ENCODE data around the gene ZNF154.

The ZNF154 gene

GRCh38 chr19:57668635-57669034 lies 40.4 kb downstream of the ZNF154 start, which contains the start of gene ZSCAN4:
Gene ZSCAN4 (plus strand): TSS chr19:57668935. CDS start chr19:57676146, 7,211 bp downstream.
- Histone ChIP-seq H3K27ac (replicated peaks) (no peak within 1 kb of the TSS), H3K4me3 (replicated peaks; ENCODE audit: insufficient read depth, low read length) (no peak within 1 kb of the TSS), H3K27me3 (ENCODE audit: insufficient read depth, poor library complexity, severe bottlenecking) (no peaks in the 10 kb centered on the region)
- DNase-seq (ENCODE audit: low read depth in 1 of 2, low spot score in 1 of 2), result no peak
- TF ChIP-seq REST (IDR thresholded peaks at IDR 0.05; ENCODE audit: insufficient replicate concordance, low read depth) (no peak), GABPA (IDR thresholded peaks at IDR 0.05; ENCODE audit: low read depth) (no peak), CTCF (IDR thresholded peaks at IDR 0.05; ENCODE audit: insufficient read depth, low read length) (no peak), SPI1 (IDR thresholded peaks at IDR 0.05; ENCODE audit: borderline replicate concordance, low read depth) (no peak), POLR2AphosphoS5 (IDR thresholded peaks at IDR 0.05; ENCODE audit: low read depth) (no peak)

GRCh38 chr19:57667228-57667627 lies 41.8 kb downstream of the ZNF154 start:
- H3K27ac ChIP-seq (replicated peaks), result no peak overlapping the region
- TF ChIP-seq POLR2AphosphoS5 (IDR thresholded peaks at IDR 0.05; ENCODE audit: low read depth) (no peak), SPI1 (IDR thresholded peaks at IDR 0.05; ENCODE audit: borderline replicate concordance, low read depth) (no peak), REST (IDR thresholded peaks at IDR 0.05; ENCODE audit: insufficient replicate concordance, low read depth) (peak; percentile 87), CTCF (IDR thresholded peaks at IDR 0.05; ENCODE audit: insufficient read depth, low read length) (no peak), GABPA (IDR thresholded peaks at IDR 0.05; ENCODE audit: low read depth) (no peak)
- no peaks in the 10 kb centered on the region for H3K27me3 ChIP-seq (ENCODE audit: insufficient read depth, poor library complexity, severe bottlenecking)
- no peak overlapping the region for H3K4me3 ChIP-seq (replicated peaks; ENCODE audit: insufficient read depth, low read length)
- DNase-seq (ENCODE audit: low read depth in 1 of 2, low spot score in 1 of 2), result no peak

GRCh38 chr19:57665261-57665806 lies 43.7 kb downstream of the ZNF154 start:
- no peak for DNase-seq (ENCODE audit: low read depth in 1 of 2, low spot score in 1 of 2)
- no peak overlapping the region for H3K27ac ChIP-seq (replicated peaks)
- H3K4me3 ChIP-seq (replicated peaks; ENCODE audit: insufficient read depth, low read length), result no peak overlapping the region

More at GRCh38 chr19:57665261-57665806, 43.7 kb downstream of the ZNF154 start:
- TF ChIP-seq CTCF (IDR thresholded peaks at IDR 0.05; ENCODE audit: insufficient read depth, low read length) (no peak), POLR2AphosphoS5 (IDR thresholded peaks at IDR 0.05; ENCODE audit: low read depth) (no peak), SPI1 (IDR thresholded peaks at IDR 0.05; ENCODE audit: borderline replicate concordance, low read depth) (no peak), GABPA (IDR thresholded peaks at IDR 0.05; ENCODE audit: low read depth) (no peak), REST (IDR thresholded peaks at IDR 0.05; ENCODE audit: insufficient replicate concordance, low read depth) (no peak)
- no peaks in the 10 kb centered on the region for H3K27me3 ChIP-seq (ENCODE audit: insufficient read depth, poor library complexity, severe bottlenecking)

All from HL-60 (cell line).